ENCODE measurements around the gene KRTAP10-3. TPM values are rescaled to one million over a fixed set of nuclear protein-coding genes. Genes with fewer than 3 reads are reported as not detected.

Gene KRTAP10-3
- polyA plus RNA-seq, 1 experiment: not detected

GRCh38 chr21:44539991-44540666 is 18.5 kb downstream of the KRTAP10-3 start, which contains the start of gene KRTAP10-1:
TSS of gene KRTAP10-1 (minus strand) at chr21:44540195. CDS start at chr21:44540150, 45 bp downstream.
- CTCF ChIA-PET: interaction anchor here (1.1 to 1.2 kb wide), 2 partner anchors 22 to 52 kb away, joined by 3 read pairs; no protein-coding TSS in a partner anchor
- no peaks in the 10 kb centered on the region for H3K27me3 ChIP-seq (ENCODE audit: control insufficient read depth, insufficient read depth, low read length)
- H3K9me3 ChIP-seq (ENCODE audit: control insufficient read depth, insufficient read depth, low read length): peaks cover 27% of the 10 kb centered on the region
- no peak within 1 kb of the TSS for H3K4me3 ChIP-seq (ENCODE audit: low read depth, low read length)
- no peak for DNase-seq (ENCODE audit: low read depth, low spot score)
- POLR2A ChIA-PET: no interaction called here
- H3K27ac ChIP-seq (ENCODE audit: low read depth, low read length): no peak within 1 kb of the TSS
- TF ChIP-seq, protein P1, sequence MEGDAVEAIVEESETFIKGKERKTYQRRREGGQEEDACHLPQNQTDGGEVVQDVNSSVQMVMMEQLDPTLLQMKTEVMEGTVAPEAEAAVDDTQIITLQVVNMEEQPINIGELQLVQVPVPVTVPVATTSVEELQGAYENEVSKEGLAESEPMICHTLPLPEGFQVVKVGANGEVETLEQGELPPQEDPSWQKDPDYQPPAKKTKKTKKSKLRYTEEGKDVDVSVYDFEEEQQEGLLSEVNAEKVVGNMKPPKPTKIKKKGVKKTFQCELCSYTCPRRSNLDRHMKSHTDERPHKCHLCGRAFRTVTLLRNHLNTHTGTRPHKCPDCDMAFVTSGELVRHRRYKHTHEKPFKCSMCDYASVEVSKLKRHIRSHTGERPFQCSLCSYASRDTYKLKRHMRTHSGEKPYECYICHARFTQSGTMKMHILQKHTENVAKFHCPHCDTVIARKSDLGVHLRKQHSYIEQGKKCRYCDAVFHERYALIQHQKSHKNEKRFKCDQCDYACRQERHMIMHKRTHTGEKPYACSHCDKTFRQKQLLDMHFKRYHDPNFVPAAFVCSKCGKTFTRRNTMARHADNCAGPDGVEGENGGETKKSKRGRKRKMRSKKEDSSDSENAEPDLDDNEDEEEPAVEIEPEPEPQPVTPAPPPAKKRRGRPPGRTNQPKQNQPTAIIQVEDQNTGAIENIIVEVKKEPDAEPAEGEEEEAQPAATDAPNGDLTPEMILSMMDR (IDR thresholded peaks at IDR 0.05; ENCODE audit: low read depth, low read length): no peak

DNA sequence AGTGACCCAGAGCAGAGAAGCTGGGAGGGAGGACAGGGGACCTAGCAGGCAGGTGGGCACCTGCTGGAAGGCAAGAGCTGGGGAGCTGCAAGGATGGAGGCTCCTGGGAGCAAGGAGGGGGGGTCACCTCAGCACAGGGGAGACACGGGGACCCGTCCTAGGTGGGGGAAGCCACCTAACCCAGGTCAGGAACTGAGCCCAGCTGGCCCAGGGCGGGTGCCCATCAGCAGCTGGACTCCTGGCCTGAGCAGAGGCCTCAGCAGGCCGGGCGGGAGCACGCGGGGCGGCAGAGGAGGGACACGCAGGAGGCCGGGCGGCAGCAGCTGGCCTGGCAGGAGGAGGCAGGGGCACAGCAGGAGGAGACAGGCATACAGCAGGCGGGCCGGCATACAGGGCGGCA is 19.5 kb downstream of the KRTAP10-3 start:
- CTCF ChIA-PET: no interaction called here
- peaks cover 30% of the 10 kb centered on the region for H3K9me3 ChIP-seq (ENCODE audit: control insufficient read depth, insufficient read depth, low read length)
- H3K27ac ChIP-seq (ENCODE audit: low read depth, low read length): no peak overlapping the region
- no peaks in the 10 kb centered on the region for H3K27me3 ChIP-seq (ENCODE audit: control insufficient read depth, insufficient read depth, low read length)
- POLR2A ChIA-PET: no interaction called here
- TF ChIP-seq, protein P1 (IDR thresholded peaks at IDR 0.05; ENCODE audit: low read depth, low read length): no peak
- DNase-seq (ENCODE audit: low read depth, low spot score): no peak
- H3K4me3 ChIP-seq (ENCODE audit: low read depth, low read length): no peak overlapping the region

- H3K9me3 ChIP-seq (ENCODE audit: control insufficient read depth, insufficient read depth, low read length): peaks cover 38% of the 10 kb centered on the region
- H3K27me3 ChIP-seq (ENCODE audit: control insufficient read depth, insufficient read depth, low read length): no peaks in the 10 kb centered on the region
- no peak overlapping the region for H3K4me3 ChIP-seq (ENCODE audit: low read depth, low read length)
- POLR2A ChIA-PET: no interaction called here
- TF ChIP-seq, protein P1 (IDR thresholded peaks at IDR 0.05; ENCODE audit: low read depth, low read length): no peak
- DNase-seq (ENCODE audit: low read depth, low spot score): no peak
- H3K27ac ChIP-seq (ENCODE audit: low read depth, low read length): no peak overlapping the region
- CTCF ChIA-PET: no interaction called here
These were observed 20.4 kb downstream of the KRTAP10-3 start for GRCh38 chr21:44537930-44538911.

GRCh38 chr21:44535963-44536362 is 22.6 kb downstream of the KRTAP10-3 start:
- POLR2A ChIA-PET: no interaction called here
- Histone ChIP-seq H3K9me3 (ENCODE audit: control insufficient read depth, insufficient read depth, low read length) (peaks cover 55% of the 10 kb centered on the region), H3K27me3 (ENCODE audit: control insufficient read depth, insufficient read depth, low read length) (no peaks in the 10 kb centered on the region), H3K27ac (ENCODE audit: low read depth, low read length) (no peak overlapping the region), H3K4me3 (ENCODE audit: low read depth, low read length) (no peak overlapping the region)
- no peak for DNase-seq (ENCODE audit: low read depth, low spot score)
- TF ChIP-seq, protein P1 (IDR thresholded peaks at IDR 0.05; ENCODE audit: low read depth, low read length): no peak
- CTCF ChIA-PET: no interaction called here

GRCh38 chr21:44534688-44535087 is 23.9 kb downstream of the KRTAP10-3 start:
- TF ChIP-seq, protein P1 (IDR thresholded peaks at IDR 0.05; ENCODE audit: low read depth, low read length): no peak
- ChIA-PET POLR2A (no interaction called here), CTCF (no interaction called here)
- no peak overlapping the region for H3K4me3 ChIP-seq (ENCODE audit: low read depth, low read length)
- H3K27ac ChIP-seq (ENCODE audit: low read depth, low read length): no peak overlapping the region
- DNase-seq (ENCODE audit: low read depth, low spot score): no peak
- peaks cover 52% of the 10 kb centered on the region for H3K9me3 ChIP-seq (ENCODE audit: control insufficient read depth, insufficient read depth, low read length)
- H3K27me3 ChIP-seq (ENCODE audit: control insufficient read depth, insufficient read depth, low read length): no peaks in the 10 kb centered on the region
